HCT116 (cell line): ENCODE data around the gene SYMPK. TPM values are rescaled to one million over a fixed set of nuclear protein-coding genes. Genes with fewer than 3 reads are reported as not detected.

Experiments used
- ATAC-seq: fragments of 200-7000 bp; cut with Tn5 transposase; 2 replicates; pipeline ENCODE4 v1.9.1; 2020; ENCODE audit warnings: mild to moderate bottlenecking, moderate library complexity
- BruUV-seq: library from RNA; stranded (reverse); fragments of 400-500 nt; replicated peaks from 2 replicates; lab custom pipeline; 2021; lab: Mats Ljungman, UMichigan
- CTCF ChIA-PET: fragments of 300-600 bp; sonication (Branson Sonifier 250); formaldehyde crosslinking; loops from one replicate; lab custom pipeline; 2021; ENCODE audit warnings: antibody characterized with exemption; lab: Charles Lee
- POLR2A ChIA-PET: fragments of 300-600, 350-600 bp; sonication (Branson Sonifier 250); formaldehyde crosslinking; loops from one replicate; lab custom pipeline; 2021; ENCODE audit warnings: antibody characterized with exemption; lab: Charles Lee
- RAD21 ChIA-PET, 2 experiments: fragments of 300-600 bp; sonication (Branson Sonifier 250); formaldehyde crosslinking; loops; one replicate each; lab custom pipeline; 2023; ENCODE audit warnings: low total read pairs in 2 of 2; ENCODE audit not compliant: uncharacterized antibody in 2 of 2, unreplicated experiment in 2 of 2, low non-redundant PET in 1 of 2; lab: Charles Lee
- DNase-seq: peaks from one replicate; pipeline ENCODE4 v3.0.0-alpha.2; 2010; ENCODE audit warnings: low read depth, low spot score
- H2AFZ ChIP-seq: fragments of 200-600 bp; shearing (Covaris generic), sonication (generic); 2 replicates; pipeline ENCODE4 v1.6.1; 2017; ENCODE audit warnings: low read depth, mixed run types, mixed read lengths, antibody characterized with exemption, low read length; ENCODE audit not compliant: poor library complexity, severe bottlenecking
- H3K27ac ChIP-seq: 2 replicates; pipeline ENCODE4 v1.5.1; 2012; ENCODE audit warnings: low read depth, low read length
- H3K27me3 ChIP-seq: fragments of 200-600 bp; sonication (generic); 2 replicates; pipeline ENCODE4 v1.6.1; 2016; ENCODE audit warnings: mixed run types, low read length, mixed read lengths; ENCODE audit not compliant: insufficient read depth
- H3K36me3 ChIP-seq, 2 experiments: fragments of 200-500 bp in 1 of 2; fragments of 200-600 bp in 1 of 2; sonication (Bioruptor generic) in 1 of 2; sonication (generic) in 1 of 2; 2 replicates each; pipeline versions ENCODE4 v1.5.1 to v1.6.1; 2014 to 2016; ENCODE audit warnings: low read length in 2 of 2, inconsistent platforms in 1 of 2, mixed read lengths in 1 of 2, mixed run types in 1 of 2; ENCODE audit not compliant: insufficient read depth in 2 of 2, control insufficient read depth in 1 of 2
- H3K4me1 ChIP-seq, 2 experiments: fragments of 200-600 bp in 1 of 2; sonication (generic) in 1 of 2; 2 replicates each; pipeline versions ENCODE4 v1.5.1 to v1.6.1; 2012 to 2017; ENCODE audit warnings: low read length in 2 of 2, inconsistent platforms in 1 of 2, mild to moderate bottlenecking in 1 of 2, mixed read lengths in 1 of 2, mixed run types in 1 of 2, moderate library complexity in 1 of 2; ENCODE audit not compliant: insufficient read depth in 2 of 2, control insufficient read depth in 1 of 2
- H3K4me2 ChIP-seq: fragments of 200-600 bp; sonication (generic); 2 replicates; pipeline ENCODE4 v1.6.1; 2017; ENCODE audit warnings: mixed run types, low read length, mixed read lengths
- H3K4me3 ChIP-seq, 2 experiments: fragments of 200-600 bp in 1 of 2; sonication (generic) in 1 of 2; replicated peaks in 1 of 2; 2 replicates each; pipeline ENCODE4 v1.5.1; 2011 to 2016; ENCODE audit warnings: low read length in 2 of 2, control low read depth in 1 of 2, low read depth in 1 of 2, mild to moderate bottlenecking in 1 of 2, mixed read lengths in 1 of 2, mixed run types in 1 of 2
- H3K79me2 ChIP-seq: fragments of 200-600 bp; sonication (generic); 2 replicates; pipeline ENCODE4 v1.6.1; 2017; ENCODE audit warnings: mild to moderate bottlenecking, mixed run types, low read length, moderate library complexity, mixed read lengths; ENCODE audit not compliant: insufficient read depth
- H3K9ac ChIP-seq: fragments of 200-600 bp; sonication (generic); 2 replicates; pipeline ENCODE4 v1.6.1; 2016; ENCODE audit warnings: low read length, mixed read lengths
- H3K9me2 ChIP-seq: fragments of 200-600 bp; sonication (generic), shearing (Covaris generic); 2 replicates; pipeline ENCODE4 v1.6.1; 2017; ENCODE audit warnings: mixed run types, mild to moderate bottlenecking, moderate library complexity; ENCODE audit not compliant: insufficient read depth
- H3K9me3 ChIP-seq, 2 experiments: fragments of 200-500 bp in 1 of 2; fragments of 200-600 bp in 1 of 2; sonication (Bioruptor generic) in 1 of 2; sonication (generic) in 1 of 2; 2 replicates each; pipeline ENCODE4 v1.6.1; 2014 to 2017; ENCODE audit warnings: low read length in 2 of 2, mixed read lengths in 2 of 2, inconsistent platforms in 1 of 2, low read depth in 1 of 2, mild to moderate bottlenecking in 1 of 2, mixed run types in 1 of 2, moderate library complexity in 1 of 2; ENCODE audit not compliant: control insufficient read depth in 1 of 2, insufficient read depth in 1 of 2
- H4K20me1 ChIP-seq: fragments of 200-600 bp; sonication (generic), shearing (Covaris generic); 2 replicates; pipeline ENCODE4 v1.6.1; 2017; ENCODE audit warnings: mixed run types, mild to moderate bottlenecking, moderate library complexity; ENCODE audit not compliant: insufficient read depth
- CEBPB ChIP-seq: IDR thresholded peaks from 2 replicates; pipeline ENCODE4 v1.6.1; 2012; ENCODE audit warnings: low read depth
- CTCF ChIP-seq, 3 experiments: fragments of 200-600 bp in 1 of 3; sonication (generic) in 1 of 3; IDR thresholded peaks in 2 of 3; conservative IDR thresholded peaks in 1 of 3; 2 replicates each; pipeline ENCODE4 v1.5.1; 2012 to 2017; ENCODE audit warnings: low read depth in 2 of 3, low read length in 2 of 3, antibody characterized with exemption in 1 of 3, borderline replicate concordance in 1 of 3, control low read depth in 1 of 3, mild to moderate bottlenecking in 1 of 3, mixed read lengths in 1 of 3, mixed run types in 1 of 3, moderate library complexity in 1 of 3; ENCODE audit not compliant: insufficient read depth in 1 of 3
- EGR1 ChIP-seq: IDR thresholded peaks from 2 replicates; pipeline ENCODE4 v1.6.1; 2012; ENCODE audit warnings: low read depth
- ELF1 ChIP-seq: IDR thresholded peaks from 2 replicates; pipeline ENCODE4 v1.6.1; 2012; ENCODE audit warnings: low read depth, borderline replicate concordance
- EZH2 ChIP-seq: fragments of 200-600 bp; sonication (generic); IDR thresholded peaks from 2 replicates; pipeline ENCODE4 v1.6.1; 2017; ENCODE audit warnings: antibody characterized with exemption, mixed run types
- FOSL1 ChIP-seq: IDR thresholded peaks from 2 replicates; pipeline ENCODE4 v1.6.1; 2012; ENCODE audit warnings: low read depth
- JUND ChIP-seq: IDR thresholded peaks from 2 replicates; pipeline ENCODE4 v1.6.1; 2012
- MAX ChIP-seq: IDR thresholded peaks from 2 replicates; pipeline ENCODE4 v1.6.1; 2012
- POLR2A ChIP-seq: IDR thresholded peaks from 2 replicates; pipeline ENCODE4 v1.7.0; 2011; ENCODE audit warnings: borderline replicate concordance; ENCODE audit not compliant: insufficient read depth, insufficient read length; ENCODE audit errors: extremely low read depth
- REST ChIP-seq: IDR thresholded peaks from 2 replicates; pipeline ENCODE4 v1.6.1; 2012; ENCODE audit warnings: low read depth
- SIN3A ChIP-seq: IDR thresholded peaks from 2 replicates; pipeline ENCODE4 v1.6.1; 2012; ENCODE audit warnings: low read depth
- SP1 ChIP-seq: IDR thresholded peaks from 2 replicates; pipeline ENCODE4 v1.6.1; 2012; ENCODE audit warnings: low read depth
- SRF ChIP-seq: IDR thresholded peaks from 2 replicates; pipeline ENCODE4 v1.6.1; 2012; ENCODE audit warnings: low read depth
- YY1 ChIP-seq: IDR thresholded peaks from 2 replicates; pipeline ENCODE4 v1.6.1; 2011; ENCODE audit warnings: low read length, low read depth, moderate library complexity, mild to moderate bottlenecking; ENCODE audit not compliant: insufficient replicate concordance; ENCODE audit errors: extremely low read depth
- ZNF274 ChIP-seq: fragments of 200-500 bp; sonication (Bioruptor generic); IDR thresholded peaks from 2 replicates; pipeline ENCODE4 v1.6.1; 2014; ENCODE audit warnings: mild to moderate bottlenecking, low read depth, low read length, inconsistent platforms
- intact Hi-C: fragments of 100-400 bp; cut with micrococcal nuclease; formaldehyde crosslinking; loops from 2 replicates; pipeline ENCODE4 v1.10.0; 2022
- total RNA-seq: library from RNA; stranded (reverse); gene quantifications from one replicate; pipeline ENCODE4 v1.2.1, GENCODE V29; 2021; ENCODE audit not compliant: unreplicated experiment

The SYMPK gene
- total RNA-seq, 1 experiment from 2014 or later: 117 TPM

GRCh38 chr19:45901432-45901911 lies 38.5 kb upstream of the SYMPK start (continued):
- no peak for TF ChIP-seq CTCF (IDR thresholded peaks at IDR 0.05 in 2 of 3, conservative IDR thresholded peaks at IDR 0.05 in 1 of 3; ENCODE audit: borderline replicate concordance in 1 of 3, insufficient read depth in 1 of 3, low read depth in 2 of 3, low read length in 2 of 3)
- no peak for TF ChIP-seq ZNF274
- TF ChIP-seq SRF: no peak
- TF ChIP-seq MAX: no peak
- TF ChIP-seq SP1: no peak
- no peak for TF ChIP-seq POLR2A
- no peak for TF ChIP-seq FOSL1
- TF ChIP-seq EZH2: no peak
- no peak for TF ChIP-seq ELF1

GRCh38 chr19:45900738-45901431 lies 37.9 kb upstream of the SYMPK start:
- Histone ChIP-seq H3K9me3 (no peaks in the 10 kb centered on the region), H3K27ac (no peak overlapping the region; the same call in 1 of the 2 replicates), H2AFZ (no peak overlapping the region), H3K79me2 (peaks cover 5% of the 10 kb centered on the region; the same call in 1 of the 2 replicates), H3K4me2 (no peak overlapping the region), H3K4me3 (no peak overlapping the region), H3K9ac (no peak overlapping the region), H4K20me1 (no peaks in the 10 kb centered on the region), H3K36me3 (peaks cover 0 to 3% of the 10 kb centered on the region in 2 experiments; a peak in 1 of 4 replicates), H3K9me2 (no peaks in the 10 kb centered on the region), H3K4me1 (peaks cover 0 to 7% of the 10 kb centered on the region in 2 experiments; a peak in 1 of 4 replicates), H3K27me3 (no peaks in the 10 kb centered on the region)
- intact Hi-C loops: no loop called here
- ATAC-seq (no peak), DNase-seq (no peak)
- POLR2A ChIA-PET: no interaction called here
- CTCF ChIA-PET: interaction anchor here (0.9 kb wide), 1 partner anchor 15 kb away, joined by 6 read pairs; the partner anchor contains the start of gene IRF2BP1
- no TSS peak for BruUV-seq
- RAD21 ChIA-PET: no interaction called here
- TF ChIP-seq EGR1 (no peak), POLR2A (no peak), ZNF274 (no peak), JUND (no peak), FOSL1 (no peak), YY1 (no peak), ELF1 (no peak), REST (no peak), CEBPB (no peak), CTCF (IDR thresholded peaks at IDR 0.05 in 2 of 3, conservative IDR thresholded peaks at IDR 0.05 in 1 of 3; ENCODE audit: borderline replicate concordance in 1 of 3, insufficient read depth in 1 of 3, low read depth in 2 of 3, low read length in 2 of 3) (no peak), SIN3A (no peak)
